ENCODE results near the gene PTPRJ.
"Not testable (repeated sequence)": the region's sequence is repeated elsewhere in the genome, so short reads cannot be mapped to it uniquely, and the experiment has no call there.

- TF ChIP-seq CTCF (IDR thresholded peaks at IDR 0.05; ENCODE audit: low read depth, low read length, missing input control); MAX (IDR thresholded peaks at IDR 0.05); EGR1 (IDR thresholded peaks at IDR 0.05; ENCODE audit: low read depth in 2 of 2); REST (IDR thresholded peaks at IDR 0.05); YY1 (IDR thresholded peaks at IDR 0.05); TAF1 (conservative IDR thresholded peaks at IDR 0.05); RAD21 (IDR thresholded peaks at IDR 0.05); SP1 (IDR thresholded peaks at IDR 0.05); ZBTB33 (IDR thresholded peaks at IDR 0.05): not testable (repeated sequence)
Observed at GRCh38 chr11:48190906-48191654, 210.7 kb downstream of the PTPRJ start.

Measured in liver (tissue), 3 donors.